HL-60/S4 treated with retinoic acid at 250 ng/mL for 4 days and 3 days (cell line): ENCODE results near the gene LRSAM1.

Experiments
- in situ Hi-C: fragments of 300-500 bp; cut with MboI; formaldehyde crosslinking; loops from 2 replicates; pipeline ENCODE4 v1.7.0; 2022; ENCODE audit warnings: low sequenced_read_pairs

Gene LRSAM1

DNA sequence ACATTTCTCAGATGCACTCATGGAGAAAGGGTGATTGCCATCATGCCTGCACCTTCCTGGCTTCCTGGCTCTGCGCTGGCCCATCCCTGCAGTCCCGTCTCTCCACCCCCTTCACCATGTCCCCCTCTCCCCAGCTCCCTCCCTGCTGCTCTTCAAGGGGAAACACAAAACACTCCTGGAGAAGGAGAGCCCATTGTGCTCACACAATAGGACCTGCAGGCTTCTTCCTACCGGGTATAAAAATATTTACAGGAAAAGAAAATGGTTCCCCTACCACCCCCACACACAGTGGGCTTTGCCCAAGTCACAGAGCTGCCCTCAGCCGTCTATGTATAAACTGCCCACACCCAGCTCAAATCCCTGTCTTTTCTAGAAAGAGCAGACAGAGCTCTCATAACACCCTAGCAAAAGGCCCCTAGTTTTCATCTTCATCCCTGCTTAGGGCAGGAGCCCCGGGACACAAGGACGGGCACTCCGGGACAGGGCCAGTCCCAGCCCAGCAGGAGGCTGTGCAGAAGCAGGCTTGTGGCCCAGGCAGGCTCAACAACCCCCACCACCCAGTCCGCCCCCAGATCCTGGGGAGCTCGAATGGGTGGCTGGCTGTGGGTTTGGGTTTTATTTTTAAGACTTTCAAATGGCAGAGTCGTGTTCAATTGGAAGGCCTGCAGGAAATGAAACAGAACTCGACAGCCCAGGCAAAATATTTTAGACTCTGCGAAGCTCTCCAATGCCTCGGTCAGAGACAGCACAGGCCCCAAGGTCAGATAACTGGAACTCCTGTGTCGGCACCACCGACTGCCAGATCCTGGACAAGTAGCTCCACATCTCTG, 77.3 kb downstream of the LRSAM1 start:
- in situ Hi-C loops: no loop called here

DNA sequence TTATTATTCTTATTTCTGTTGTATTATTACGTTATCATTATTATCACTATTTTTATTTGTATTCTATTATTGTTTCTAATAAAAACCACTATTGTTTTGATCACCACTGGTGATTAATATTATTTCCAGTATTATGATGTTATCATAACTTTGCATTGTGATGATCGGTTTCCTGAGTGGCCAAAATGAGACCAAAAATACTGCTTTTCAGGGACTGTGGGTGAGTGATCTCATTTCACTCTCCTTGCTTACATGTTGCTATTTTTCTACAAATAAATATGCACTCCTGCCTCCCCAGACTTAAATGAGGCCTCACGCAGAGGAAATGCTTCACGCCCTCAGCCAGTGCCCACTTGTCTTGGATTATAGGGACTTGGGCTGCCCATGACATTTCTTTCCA, 78.4 kb downstream of the LRSAM1 start:
- in situ Hi-C loops: no loop called here

- in situ Hi-C loops: no loop called here
Measured at GRCh38 chr9:127530206-127530941, 79.1 kb downstream of the LRSAM1 start.

- in situ Hi-C loops: no loop called here
Measured at GRCh38 chr9:127531676-127532075, 80.4 kb downstream of the LRSAM1 start.

DNA sequence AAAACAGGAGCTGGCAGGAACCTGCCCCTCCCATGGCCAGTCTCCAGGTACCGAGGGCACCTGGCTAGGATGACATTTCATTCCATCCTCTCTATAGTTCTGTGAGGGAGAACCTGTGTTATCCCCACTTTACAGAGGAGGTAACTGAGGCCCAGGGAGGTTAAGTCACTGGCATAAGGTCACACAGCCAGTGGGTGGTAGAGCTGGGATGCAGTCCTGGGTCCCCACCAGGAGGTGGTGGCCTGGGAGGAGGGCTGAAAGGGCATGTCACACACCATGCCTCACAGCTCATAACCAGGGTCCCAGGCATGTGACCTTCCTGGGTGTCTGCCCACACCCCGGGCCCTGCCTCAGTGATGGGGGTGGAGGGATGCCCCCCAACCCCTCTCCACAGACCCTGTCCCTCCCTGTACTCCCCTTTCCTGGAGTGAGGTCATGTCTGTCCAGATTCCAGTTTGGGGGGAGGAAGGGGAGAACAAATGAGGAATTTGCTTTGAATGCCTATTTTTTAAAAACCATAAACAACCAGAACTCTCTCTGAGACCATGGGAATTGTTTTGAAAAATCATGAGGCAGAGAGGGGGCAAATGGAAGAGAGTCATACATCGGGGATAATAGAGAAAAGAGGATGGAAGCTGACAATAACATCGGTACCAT, 83.1 kb downstream of the LRSAM1 start:
- in situ Hi-C loops: no loop called here

DNA sequence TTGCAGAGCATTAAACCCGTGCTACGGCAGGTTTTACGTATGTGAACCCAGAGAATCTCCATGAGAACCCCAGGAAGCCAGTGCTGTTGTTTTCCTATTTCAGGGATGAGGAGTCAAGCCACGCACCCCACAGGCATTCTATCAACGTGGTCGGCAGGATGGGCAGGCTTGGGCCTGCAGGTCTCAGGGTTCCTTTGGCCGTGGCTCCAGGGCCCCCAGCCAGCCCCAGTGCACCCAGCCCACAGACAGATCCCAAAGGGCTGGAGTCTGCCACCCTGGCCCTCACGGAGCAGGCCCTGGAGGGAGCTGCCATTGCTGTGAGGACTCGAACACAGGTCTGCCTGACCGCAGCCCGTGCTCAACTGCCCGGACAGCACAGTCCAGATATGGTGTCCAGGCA, 83.6 kb downstream of the LRSAM1 start:
- in situ Hi-C loops: no loop called here

GRCh38 chr9:127535396-127535795, 84.1 kb downstream of the LRSAM1 start:
- in situ Hi-C loops: no loop called here

DNA sequence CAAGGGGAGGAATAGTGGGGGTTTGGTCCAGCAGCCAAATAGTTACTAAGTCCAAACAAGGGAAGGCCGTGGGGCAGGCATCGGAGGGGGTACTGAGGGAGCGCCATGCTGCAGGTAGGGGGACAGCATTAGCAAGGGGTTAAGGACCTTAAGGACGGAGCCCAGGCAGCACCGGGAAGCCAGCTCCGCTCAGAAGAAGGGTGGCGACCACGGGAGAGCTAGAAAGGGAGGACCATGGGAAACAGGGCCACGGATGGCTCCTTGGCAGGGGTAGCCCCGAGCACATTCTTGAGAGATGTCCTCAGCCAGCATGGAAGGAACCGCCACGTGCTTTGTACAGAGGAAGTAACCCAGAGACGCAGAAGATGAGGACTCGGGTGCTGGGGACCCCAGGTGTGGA, 84.5 kb downstream of the LRSAM1 start:
- in situ Hi-C loops: no loop called here

- in situ Hi-C loops: no loop called here
Measured at GRCh38 chr9:127536499-127536898, 85.2 kb downstream of the LRSAM1 start.

DNA sequence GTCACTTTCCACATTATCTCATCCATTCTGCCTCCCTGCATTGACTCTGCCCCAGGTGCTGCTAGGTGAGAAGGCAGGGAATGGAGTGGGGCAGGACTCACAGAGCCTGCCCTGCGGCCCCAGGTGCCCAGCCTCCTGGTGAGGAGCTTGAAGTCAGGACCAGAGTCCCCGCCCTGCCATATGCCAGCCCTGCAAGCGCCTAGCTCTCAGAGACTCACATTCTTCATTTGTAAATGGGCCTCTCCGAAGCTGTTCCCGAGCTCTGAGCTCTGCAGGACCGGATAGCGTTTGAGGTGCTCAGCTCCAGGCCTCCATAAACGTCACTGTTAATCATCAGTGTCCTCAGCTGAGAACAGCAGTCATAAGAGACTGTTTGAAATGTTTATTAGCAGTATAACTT, 85.7 kb downstream of the LRSAM1 start:
- in situ Hi-C loops: no loop called here

- in situ Hi-C loops: no loop called here
Measured at GRCh38 chr9:127537792-127538191, 86.5 kb downstream of the LRSAM1 start.

DNA sequence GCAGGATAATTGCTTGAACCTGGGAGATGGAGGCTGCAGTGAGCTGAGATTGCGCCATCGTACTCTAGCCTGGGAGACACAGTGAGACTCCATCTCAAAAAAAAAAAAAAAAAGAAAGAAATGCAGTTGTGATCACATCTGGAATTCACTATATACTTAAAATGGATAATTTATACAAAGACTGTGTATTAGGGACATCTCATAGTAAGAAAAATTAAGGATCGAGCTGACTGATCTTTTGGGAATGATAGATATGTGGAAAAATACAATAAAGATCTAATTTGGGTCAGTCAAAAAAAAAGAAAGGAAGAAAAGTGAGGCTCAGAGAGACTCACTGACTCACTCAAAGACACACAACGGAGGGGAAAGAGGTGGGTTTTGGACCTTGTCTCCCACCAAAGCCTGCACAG, 87.5 kb downstream of the LRSAM1 start:
- in situ Hi-C loops: no loop called here

DNA sequence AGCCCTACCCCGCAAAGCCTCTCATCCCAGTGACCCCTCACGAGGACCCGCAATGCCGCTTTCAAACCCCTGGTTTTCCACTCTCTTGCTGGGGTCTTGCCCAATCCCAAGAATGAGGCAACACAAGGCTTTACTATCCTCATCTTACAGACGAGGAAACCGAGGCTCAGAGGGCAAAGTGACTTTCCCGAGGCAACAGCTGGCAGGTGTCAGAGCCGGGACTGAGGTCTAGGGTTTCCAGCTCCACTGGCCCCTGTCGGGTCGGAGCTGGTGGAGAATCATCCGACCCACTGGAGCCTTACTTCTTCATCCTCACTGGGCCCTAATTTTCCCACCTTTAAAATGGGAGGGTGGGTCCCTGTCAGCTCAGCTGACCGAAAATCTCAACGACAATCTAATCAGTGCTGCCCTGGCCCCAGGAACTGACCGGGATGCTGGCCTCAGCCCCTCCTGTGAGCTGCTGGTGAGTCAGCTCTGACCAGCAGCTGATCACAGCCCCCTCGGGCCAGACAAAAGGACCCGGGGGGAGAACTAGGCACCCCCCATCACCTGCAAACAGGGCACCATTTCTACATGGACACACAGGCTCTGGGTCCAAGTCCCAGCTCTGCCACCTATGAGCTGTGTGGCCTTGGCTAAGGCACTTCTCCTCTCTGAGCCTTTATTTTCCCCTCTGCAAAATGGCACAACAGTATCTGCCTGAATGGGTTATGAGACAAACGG, 88.1 kb downstream of the LRSAM1 start:
- in situ Hi-C loops: no loop called here

DNA sequence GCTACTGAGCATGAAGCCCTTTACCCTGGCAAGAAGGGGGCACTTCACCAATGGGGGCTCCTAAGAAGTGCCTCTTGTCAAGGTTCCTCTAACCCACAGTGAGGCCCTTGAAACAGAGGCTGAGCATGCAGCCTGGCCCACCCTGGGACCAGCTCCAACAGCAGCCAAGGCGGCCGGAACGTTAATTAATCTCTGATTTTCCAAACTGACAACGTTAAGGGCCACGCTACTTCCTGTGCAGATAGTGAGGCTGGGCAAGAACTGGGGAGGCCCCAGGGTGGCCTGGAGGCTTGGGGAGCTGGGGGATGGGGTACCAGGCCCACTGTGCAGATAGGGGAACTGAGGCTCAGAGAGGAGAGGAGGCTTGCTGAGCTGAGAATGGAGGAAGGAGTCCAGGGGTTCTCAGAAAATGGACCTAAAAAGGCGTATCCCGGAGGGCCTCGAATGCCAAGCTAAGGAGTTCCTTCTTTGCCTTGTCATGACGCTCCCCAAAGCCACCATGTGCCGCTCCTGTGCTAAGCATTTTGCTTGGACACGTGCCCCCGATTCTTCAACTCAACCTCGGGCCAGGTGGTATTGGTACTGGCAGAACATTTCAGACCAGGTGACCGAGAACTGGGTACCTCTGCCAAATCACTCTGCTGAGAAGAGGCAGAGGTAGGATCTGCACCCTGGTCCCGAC, 88.8 kb downstream of the LRSAM1 start:
- in situ Hi-C loops: no loop called here

DNA sequence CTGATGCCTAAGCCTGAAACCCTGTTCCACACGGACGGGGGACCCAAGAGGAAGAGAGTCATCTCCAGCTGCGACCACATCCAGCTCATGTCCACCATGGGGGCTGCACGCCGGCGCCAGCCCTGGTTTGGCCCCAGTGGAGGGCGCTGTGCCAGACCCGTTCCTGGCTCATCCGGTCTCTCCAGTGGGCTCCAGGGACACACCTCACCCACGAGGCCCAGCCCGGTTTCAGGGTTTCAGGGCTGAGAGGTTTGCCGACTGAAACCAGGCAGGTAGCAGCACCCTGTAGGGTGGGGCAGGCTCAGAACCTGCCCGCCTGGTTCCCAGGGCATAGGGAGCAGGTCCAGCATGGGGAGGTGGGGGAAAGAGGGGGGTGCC, 89.3 kb downstream of the LRSAM1 start:
- in situ Hi-C loops: no loop called here

GRCh38 chr9:127541176-127541575, 89.9 kb downstream of the LRSAM1 start:
- in situ Hi-C loops: no loop called here

DNA sequence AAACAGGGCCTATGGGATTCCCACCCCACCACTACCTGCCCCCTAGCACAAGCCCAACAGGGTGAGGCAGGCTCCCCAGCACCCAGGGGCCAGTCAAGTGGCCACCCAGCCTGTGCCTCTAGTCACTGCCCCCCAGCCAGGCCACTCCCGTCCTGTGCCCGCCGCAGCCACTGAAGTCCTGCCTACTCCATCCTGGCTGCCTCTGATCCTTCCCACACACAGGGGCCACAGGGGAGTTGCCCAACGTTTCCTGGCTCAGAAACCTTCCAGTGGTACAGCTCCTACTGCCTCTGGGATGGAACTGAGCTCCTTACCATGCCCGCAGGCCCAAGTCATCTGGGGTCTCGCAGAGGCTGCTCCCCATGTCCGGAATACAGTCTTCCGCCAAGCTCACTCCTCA, 90.6 kb downstream of the LRSAM1 start:
- in situ Hi-C loops: no loop called here

DNA sequence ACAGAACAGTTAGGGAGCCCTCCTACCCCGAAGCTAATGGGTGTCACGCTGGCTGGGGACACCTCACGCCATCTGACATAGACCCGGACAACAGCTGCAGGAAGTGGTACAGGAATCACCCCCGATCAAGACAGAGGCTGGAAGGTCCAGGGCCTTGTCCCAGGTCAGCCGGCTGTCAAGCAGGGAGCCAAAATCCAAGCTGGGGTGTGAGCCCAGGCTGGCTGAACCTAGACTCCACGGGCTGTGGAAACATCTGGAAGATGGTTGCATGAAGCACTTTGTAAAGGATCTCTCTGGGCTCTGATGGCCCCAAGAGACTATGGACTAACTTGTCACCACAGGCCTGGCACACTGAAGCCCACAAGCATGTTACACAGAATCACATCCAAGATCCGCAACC, 91.9 kb downstream of the LRSAM1 start:
- in situ Hi-C loops: no loop called here

DNA sequence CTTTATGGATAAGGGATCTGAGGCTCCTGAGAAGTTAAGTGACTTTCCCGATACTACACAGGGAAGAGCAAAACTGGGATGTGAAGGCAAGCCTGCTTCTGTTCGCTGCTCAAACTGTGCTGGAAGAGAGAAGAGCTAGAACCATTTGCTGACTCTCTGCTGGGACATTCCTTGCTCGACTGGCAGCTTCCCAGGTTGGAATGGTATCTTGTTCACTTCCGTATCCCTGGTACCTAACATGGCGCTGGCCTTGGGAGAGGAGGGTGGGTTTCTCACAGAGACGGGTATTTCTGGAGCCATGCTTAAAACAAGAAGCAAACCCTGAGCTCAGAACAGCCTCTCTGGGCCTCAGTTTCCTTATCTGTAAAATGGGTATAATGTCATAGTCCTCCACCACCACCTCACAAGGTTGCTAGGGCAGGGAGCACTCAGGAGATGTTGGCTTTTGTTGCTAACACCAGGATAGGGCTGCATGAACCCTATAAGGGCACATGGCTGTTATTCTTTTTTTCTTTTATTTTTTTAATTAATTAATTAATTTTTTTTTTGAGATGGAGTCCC, 92.7 kb downstream of the LRSAM1 start:
- in situ Hi-C loops: no loop called here
